Common myeloid progenitor, CD34-positive (primary cell): ENCODE results near the gene RAP1GAP2.

Experiments
- CTCF ChIA-PET: fragments of 350-600 bp; sonication (Branson Sonifier 250); formaldehyde crosslinking; loops from one replicate; lab custom pipeline; 2021; ENCODE audit warnings: antibody characterized with exemption; lab: Charles Lee
- POLR2A ChIA-PET: fragments of 350-600 bp; sonication (Branson Sonifier 250); formaldehyde crosslinking; loops from one replicate; lab custom pipeline; 2021; ENCODE audit warnings: antibody characterized with exemption; lab: Charles Lee
- DNase-seq, 3 donors: peaks; one replicate each; pipeline versions ENCODE4 v3.0.0 to v3.0.0-alpha.2; 2013
- H3K27ac ChIP-seq, 2 experiments: 1 replicate in 1 of 2; 2 replicates in 1 of 2; pipeline ENCODE4 v1.7.0; 2013; ENCODE audit warnings: inconsistent platforms in 2 of 2, low read length in 2 of 2, mild to moderate bottlenecking in 2 of 2, low read depth in 1 of 2, moderate library complexity in 1 of 2; ENCODE audit not compliant: severe bottlenecking in 2 of 2, insufficient read depth in 1 of 2, poor library complexity in 1 of 2
- H3K27me3 ChIP-seq, 5 experiments: replicated peaks in 2 of 5; 1 replicate in 3 of 5; 2 replicates in 2 of 5; pipeline versions ENCODE4 v1.6.1 to v1.7.0; 2013; ENCODE audit warnings: low read length in 4 of 5, mild to moderate bottlenecking in 2 of 5, moderate library complexity in 2 of 5, inconsistent platforms in 1 of 5; ENCODE audit not compliant: insufficient read depth in 5 of 5, control insufficient read depth in 4 of 5
- H3K36me3 ChIP-seq, 4 experiments: 1 replicate in 2 of 4; 2 replicates in 2 of 4; pipeline versions ENCODE4 v1.6.1 to v1.7.0; 2013; ENCODE audit warnings: low read length in 3 of 4, control low read depth in 1 of 4, mild to moderate bottlenecking in 1 of 4; ENCODE audit not compliant: control insufficient read depth in 4 of 4, insufficient read depth in 4 of 4
- H3K4me1 ChIP-seq, 4 experiments: 1 replicate in 3 of 4; 2 replicates in 1 of 4; pipeline versions ENCODE4 v1.6.1 to v1.7.1; 2013; ENCODE audit warnings: low read length in 3 of 4, mild to moderate bottlenecking in 3 of 4, control low read depth in 1 of 4, inconsistent platforms in 1 of 4, moderate library complexity in 1 of 4; ENCODE audit not compliant: control insufficient read depth in 4 of 4, insufficient read depth in 4 of 4; ENCODE audit errors: control extremely low read depth in 1 of 4
- H3K4me3 ChIP-seq, 7 experiments: 1 replicate in 4 of 7; 2 replicates in 3 of 7; pipeline versions ENCODE4 v1.5.1 to v1.7.0; 2013; ENCODE audit warnings: mild to moderate bottlenecking in 7 of 7, low read length in 6 of 7, moderate library complexity in 6 of 7, inconsistent platforms in 2 of 7, low read depth in 2 of 7, control low read depth in 1 of 7; ENCODE audit not compliant: insufficient read depth in 4 of 7, control insufficient read depth in 1 of 7; ENCODE audit errors: extremely low read depth in 1 of 7
- H3K9me3 ChIP-seq, 5 experiments: 1 replicate in 4 of 5; 2 replicates in 1 of 5; pipeline versions ENCODE4 v1.6.1 to v1.7.1; 2013; ENCODE audit warnings: low read length in 4 of 5, mild to moderate bottlenecking in 2 of 5, inconsistent platforms in 1 of 5, low read depth in 1 of 5, moderate library complexity in 1 of 5; ENCODE audit not compliant: control insufficient read depth in 4 of 5, insufficient read depth in 2 of 5; ENCODE audit errors: control extremely low read depth in 1 of 5
- WGBS: methylation state at CpG from one replicate; pipeline ENCODE4 v1.1.5; 2013; ENCODE audit not compliant: insufficient coverage; 5-methylcytosine and 5-hydroxymethylcytosine counted together

Gene RAP1GAP2

GRCh38 chr17:2892305-2892971 lies 96.2 kb downstream of the RAP1GAP2 start:
- CTCF ChIA-PET = interaction anchor here (1.0 kb wide), 1 partner anchor 10 kb away, joined by 4 read pairs; no protein-coding TSS in a partner anchor
- H3K27me3 ChIP-seq = no peaks in the 10 kb centered on the region
- no peak for DNase-seq
- WGBS = 83% methylated on average over 1 of the region's 8 CpGs
- H3K4me3 ChIP-seq = no peak overlapping the region
- H3K9me3 ChIP-seq = no peaks in the 10 kb centered on the region
- POLR2A ChIA-PET = interaction anchor here (0.7 kb wide), 1 partner anchor 100 kb away, joined by 3 read pairs; no protein-coding TSS in a partner anchor
- H3K36me3 ChIP-seq = peaks cover 0 to 5% (median 3%) of the 10 kb centered on the region in 4 experiments
- H3K4me1 ChIP-seq = peaks cover 0 to 4% (median 0%) of the 10 kb centered on the region in 4 experiments
- H3K27ac ChIP-seq = no peak overlapping the region

GRCh38 chr17:2893422-2893914 lies 97.2 kb downstream of the RAP1GAP2 start:
- Histone ChIP-seq H3K27me3 (no peaks in the 10 kb centered on the region), H3K4me3 (no peak overlapping the region), H3K36me3 (peaks cover 0 to 5% (median 3%) of the 10 kb centered on the region in 4 experiments), H3K9me3 (no peaks in the 10 kb centered on the region), H3K27ac (no peak overlapping the region), H3K4me1 (peaks cover 0 to 4% (median 0%) of the 10 kb centered on the region in 4 experiments)
- ChIA-PET POLR2A (no interaction called here), CTCF (no interaction called here)
- DNase-seq = no peak
- 94% methylated on average over 18 of the region's 20 CpGs for WGBS

- 92% methylated on average over 17 of the region's 17 CpGs for WGBS
- CTCF ChIA-PET = interaction anchor here (0.7 kb wide), 1 partner anchor 144 kb away, joined by 3 read pairs; no protein-coding TSS in a partner anchor
- H3K9me3 ChIP-seq = no peaks in the 10 kb centered on the region
These were observed 98.5 kb downstream of the RAP1GAP2 start for GRCh38 chr17:2894782-2895181.

GRCh38 chr17:2897605-2898004 lies 101.4 kb downstream of the RAP1GAP2 start:
- CTCF ChIA-PET = no interaction called here
- Histone ChIP-seq H3K27me3 (no peaks in the 10 kb centered on the region), H3K36me3 (peaks cover 0 to 5% (median 3%) of the 10 kb centered on the region in 4 experiments), H3K9me3 (no peaks in the 10 kb centered on the region), H3K4me1 (peaks cover 0 to 4% (median 0%) of the 10 kb centered on the region in 4 experiments), H3K4me3 (no peak overlapping the region), H3K27ac (no peak overlapping the region)
- WGBS = 96% methylated on average over 8 of the region's 11 CpGs
- POLR2A ChIA-PET = no interaction called here
- DNase-seq = no peak

More at GRCh38 chr17:2894782-2895181, 98.5 kb downstream of the RAP1GAP2 start:
- POLR2A ChIA-PET = no interaction called here
- Histone ChIP-seq H3K36me3 (peaks cover 0 to 5% (median 3%) of the 10 kb centered on the region in 4 experiments), H3K27me3 (no peaks in the 10 kb centered on the region), H3K27ac (no peak overlapping the region), H3K4me3 (peak overlapping the region in 1 of 7 experiments; percentile 42), H3K4me1 (peaks cover 0 to 4% (median 0%) of the 10 kb centered on the region in 4 experiments)
- DNase-seq = no peak

- no peak overlapping the region for H3K27ac ChIP-seq
These were observed 102.2 kb downstream of the RAP1GAP2 start for GRCh38 chr17:2898255-2898926.

GRCh38 chr17:2899906-2900305 lies 103.7 kb downstream of the RAP1GAP2 start:
- Histone ChIP-seq H3K9me3 (no peaks in the 10 kb centered on the region), H3K27ac (no peak overlapping the region), H3K36me3 (peaks cover 0 to 5% (median 3%) of the 10 kb centered on the region in 4 experiments), H3K4me3 (no peak overlapping the region), H3K27me3 (no peaks in the 10 kb centered on the region), H3K4me1 (peaks cover 0 to 22% (median 14%) of the 10 kb centered on the region in 4 experiments)
- ChIA-PET POLR2A (interaction anchor here (1.2 kb wide), 1 partner anchor 26 kb away, joined by 3 read pairs; no protein-coding TSS in a partner anchor), CTCF (no interaction called here)
- no peak for DNase-seq
- 97% methylated on average over 7 of the region's 9 CpGs for WGBS

More at GRCh38 chr17:2898255-2898926, 102.2 kb downstream of the RAP1GAP2 start:
- H3K4me1 ChIP-seq = peaks cover 0 to 7% (median 3%) of the 10 kb centered on the region in 4 experiments
- ChIA-PET POLR2A (no interaction called here), CTCF (no interaction called here)
- H3K4me3 ChIP-seq = no peak overlapping the region
- 96% methylated on average over 11 of the region's 15 CpGs for WGBS
- H3K9me3 ChIP-seq = no peaks in the 10 kb centered on the region
- no peak for DNase-seq
- peaks cover 0 to 5% (median 3%) of the 10 kb centered on the region in 4 experiments for H3K36me3 ChIP-seq
- H3K27me3 ChIP-seq = no peaks in the 10 kb centered on the region
